ENCODE measurements around the gene DEFB127. TPM values are rescaled to one million over a fixed set of nuclear protein-coding genes. Genes with fewer than 3 reads are reported as not detected.

DEFB127 gene
- total and polyA plus RNA-seq, 4 donors = not detected

GRCh38 chr20:187733-188132 is 30.5 kb downstream of the DEFB127 start:
- WGBS = 60% methylated on average over 2 of the region's 2 CpGs
- peaks cover 0 to 4% (median 1%) of the 10 kb centered on the region in 4 donors for H3K27me3 ChIP-seq (ENCODE audit: control insufficient read depth in 4 of 4, insufficient read depth in 4 of 4, low read length in 3 of 4)
- no peak for DNase-seq (ENCODE audit: low spot score)
- peaks cover 0 to 3% (median 0%) of the 10 kb centered on the region in 4 donors for H3K9me3 ChIP-seq (ENCODE audit: control insufficient read depth in 4 of 4, low read length in 3 of 4)
- no peak overlapping the region for H3K27ac ChIP-seq (ENCODE audit: low read depth in 1 of 2, low read length in 2 of 2)
- H3K9ac ChIP-seq (ENCODE audit: low read depth in 1 of 2, low read length in 2 of 2) = no peak overlapping the region
- H3K36me3 ChIP-seq (ENCODE audit: control insufficient read depth in 4 of 4, insufficient read depth in 3 of 4, low read depth in 1 of 4, low read length in 3 of 4) = no peaks in the 10 kb centered on the region
- no peak for TF ChIP-seq HNF4A (conservative IDR thresholded peaks at IDR 0.05)
- no peak for TF ChIP-seq CTCF (IDR thresholded peaks at IDR 0.05; ENCODE audit: low read depth, low read length, missing input control)
- no peak for TF ChIP-seq FOXA1 (IDR thresholded peaks at IDR 0.05)
- no peak for TF ChIP-seq TAF1 (conservative IDR thresholded peaks at IDR 0.05)
- no peak for TF ChIP-seq GABPA (IDR thresholded peaks at IDR 0.05 in 1 of 2, conservative IDR thresholded peaks at IDR 0.05 in 1 of 2)
- no peak for TF ChIP-seq REST (IDR thresholded peaks at IDR 0.05)
- no peak for TF ChIP-seq JUND (IDR thresholded peaks at IDR 0.05)
- TF ChIP-seq MAX (IDR thresholded peaks at IDR 0.05) = no peak
- TF ChIP-seq ATF3 (IDR thresholded peaks at IDR 0.05) = no peak
- no peak for TF ChIP-seq HNF4G (IDR thresholded peaks at IDR 0.05)
- TF ChIP-seq YY1 (IDR thresholded peaks at IDR 0.05) = no peak
- TF ChIP-seq SP1 (IDR thresholded peaks at IDR 0.05) = no peak
- TF ChIP-seq EGR1 (IDR thresholded peaks at IDR 0.05; ENCODE audit: low read depth in 2 of 2) = no peak
- TF ChIP-seq ZBTB33 (IDR thresholded peaks at IDR 0.05) = no peak
- no peak for TF ChIP-seq RXRA (IDR thresholded peaks at IDR 0.05)
- TF ChIP-seq NR2F2 (IDR thresholded peaks at IDR 0.05) = no peak
- TF ChIP-seq RAD21 (IDR thresholded peaks at IDR 0.05) = no peak
- H3K4me1 ChIP-seq (ENCODE audit: control insufficient read depth in 4 of 4, insufficient read depth in 4 of 4, low read length in 3 of 4) = no peaks in the 10 kb centered on the region
- H3K4me3 ChIP-seq (ENCODE audit: low read depth in 1 of 3, low read length in 3 of 3) = no peak overlapping the region
